Heart left ventricle (tissue), 13 donors: ENCODE data around the gene ARPP21.

Experiments
- POLR2A ChIP-seq, 2 donors: fragments of 450-650 bp; IDR thresholded peaks; one replicate each; pipeline ENCODE4 v1.6.1; 2017; ENCODE audit warnings: antibody characterized with exemption in 2 of 2, mild to moderate bottlenecking in 2 of 2, moderate library complexity in 2 of 2
- TF ChIP-seq, protein P1 (sequence below), 12 donors: fragments of 200-600 bp; sonication (generic) in 4 of 12; IDR thresholded peaks; one replicate each; pipeline versions ENCODE4 v1.5.0 to v1.8.0; 2018 to 2022; ENCODE audit warnings: antibody characterized with exemption in 12 of 12, mild to moderate bottlenecking in 5 of 12
- donor health status: ischemic (EF 13 %, LVEDD 7.1; RV severe dilation, severe dysfunction).
- donor health status: DM: no; HTN: yes; CAD: no.
- donor health status: DM: no; HTN: no; CAD: no.
- donor health status: ischemic (EF 25% LVEDD 6.9; RV normal size, moderate dysfunction).
- donor health status: ischemic (EF 25% LVEDD 5.7; RV mildly dilated, moderate dysfunction).
- donor health status: ischemic (EF 35%, LVEDD 5.7; RV mildly dilated, moderate dysfunction).
- donor health status: nonischemic (EF 11% LVEDD 7.7; RV severe dilation, severe dysfunction).
- donor health status: DM: yes; HTN: yes; CAD: no.
- donor health status: PGD.
- donor health status: ischemic (EF 29% LVEDD 5.4; RV normal size, mild dysfunction).
- donor health status: nonischemic (EF 23%, LVEDD 6.1; RV moderate dilation, normal function).

DNA sequence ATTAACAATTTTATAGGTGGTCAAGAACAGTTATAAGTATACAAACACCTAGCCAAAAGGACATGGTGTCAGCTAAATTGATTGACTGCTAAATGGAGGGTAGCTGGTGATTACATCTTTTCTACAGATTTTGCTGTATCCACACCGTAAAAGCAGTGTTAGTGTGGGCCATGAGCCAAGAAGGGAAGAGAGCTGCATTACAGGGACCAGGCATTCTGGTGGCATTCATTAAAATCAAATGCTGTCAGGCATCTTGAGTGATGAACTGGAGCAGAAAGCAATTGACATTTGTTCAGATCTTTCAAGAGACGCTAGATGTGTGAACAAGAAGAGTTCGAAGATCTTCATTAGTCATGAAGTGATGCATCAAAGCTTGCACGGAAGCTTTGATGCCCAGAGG, 177.9 kb downstream of the ARPP21 start:
- TF ChIP-seq, protein P1, sequence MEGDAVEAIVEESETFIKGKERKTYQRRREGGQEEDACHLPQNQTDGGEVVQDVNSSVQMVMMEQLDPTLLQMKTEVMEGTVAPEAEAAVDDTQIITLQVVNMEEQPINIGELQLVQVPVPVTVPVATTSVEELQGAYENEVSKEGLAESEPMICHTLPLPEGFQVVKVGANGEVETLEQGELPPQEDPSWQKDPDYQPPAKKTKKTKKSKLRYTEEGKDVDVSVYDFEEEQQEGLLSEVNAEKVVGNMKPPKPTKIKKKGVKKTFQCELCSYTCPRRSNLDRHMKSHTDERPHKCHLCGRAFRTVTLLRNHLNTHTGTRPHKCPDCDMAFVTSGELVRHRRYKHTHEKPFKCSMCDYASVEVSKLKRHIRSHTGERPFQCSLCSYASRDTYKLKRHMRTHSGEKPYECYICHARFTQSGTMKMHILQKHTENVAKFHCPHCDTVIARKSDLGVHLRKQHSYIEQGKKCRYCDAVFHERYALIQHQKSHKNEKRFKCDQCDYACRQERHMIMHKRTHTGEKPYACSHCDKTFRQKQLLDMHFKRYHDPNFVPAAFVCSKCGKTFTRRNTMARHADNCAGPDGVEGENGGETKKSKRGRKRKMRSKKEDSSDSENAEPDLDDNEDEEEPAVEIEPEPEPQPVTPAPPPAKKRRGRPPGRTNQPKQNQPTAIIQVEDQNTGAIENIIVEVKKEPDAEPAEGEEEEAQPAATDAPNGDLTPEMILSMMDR (IDR thresholded peaks at IDR 0.05): no peak
- TF ChIP-seq POLR2A (IDR thresholded peaks at IDR 0.05): no peak
